H1 (cell line): ENCODE results near the gene RHBDL2. TPM values are rescaled to one million over a fixed set of nuclear protein-coding genes. Genes with fewer than 3 reads are reported as not detected.

Source experiments
- CTCF ChIA-PET: fragments of 300-600 bp; sonication (Branson Sonifier 250); formaldehyde crosslinking; loops from one replicate; lab custom pipeline; 2021; ENCODE audit not compliant: partially characterized antibody; lab: Charles Lee
- POLR2A ChIA-PET: fragments of 300-600 bp; sonication (Branson Sonifier 250); formaldehyde crosslinking; loops from one replicate; lab custom pipeline; 2021; ENCODE audit warnings: inconsistent platforms; ENCODE audit not compliant: partially characterized antibody; lab: Charles Lee
- DNase-seq, 2 experiments: peaks; one replicate each; pipeline versions ENCODE4 v3.0.0 to v3.0.0-alpha.2; 2010 to 2022; ENCODE audit warnings: low spot score in 2 of 2, low read depth in 1 of 2, mixed read lengths in 1 of 2
- FAIRE-seq: peaks from 2 replicates; lab custom pipeline; 2011; peaks lifted over from hg19 to GRCh38; lab: Jason Lieb, UNC
- H2AFZ ChIP-seq: 2 replicates; pipeline ENCODE4 v1.8.1; 2012; ENCODE audit warnings: low read length, inconsistent platforms
- H2AK5ac ChIP-seq: 2 replicates; pipeline ENCODE4 v1.6.1; 2013; ENCODE audit warnings: low read depth, low read length
- H2BK120ac ChIP-seq: replicated peaks from 2 replicates; pipeline ENCODE3; 2013; ENCODE audit warnings: low read depth, low read length, inconsistent platforms
- H2BK12ac ChIP-seq: 2 replicates; pipeline ENCODE4 v1.6.1; 2013; ENCODE audit warnings: low read depth, low read length
- H2BK15ac ChIP-seq: 2 replicates; pipeline ENCODE4 v1.6.1; 2013; ENCODE audit warnings: low read length
- H2BK20ac ChIP-seq: 2 replicates; pipeline ENCODE4 v1.6.1; 2013; ENCODE audit warnings: low read length
- H2BK5ac ChIP-seq: 2 replicates; pipeline ENCODE4 v1.6.1; 2013; ENCODE audit warnings: low read depth, low read length
- H3K14ac ChIP-seq: 2 replicates; pipeline ENCODE4 v1.6.1; 2013; ENCODE audit warnings: inconsistent platforms; ENCODE audit not compliant: insufficient read length
- H3K18ac ChIP-seq: 2 replicates; pipeline ENCODE4 v1.6.1; 2013; ENCODE audit warnings: low read length; ENCODE audit errors: extremely low read depth
- H3K23ac ChIP-seq: 2 replicates; pipeline ENCODE4 v1.6.1; 2013; ENCODE audit warnings: inconsistent platforms; ENCODE audit not compliant: insufficient read length
- H3K23me2 ChIP-seq: 2 replicates; pipeline ENCODE4 v1.6.1; 2013; ENCODE audit warnings: low read depth, low read length
- H3K27ac ChIP-seq: 2 replicates; pipeline ENCODE4 v1.6.1; 2011; ENCODE audit warnings: low read depth, low read length, inconsistent platforms
- H3K27me3 ChIP-seq, 4 experiments: replicated peaks in 1 of 4; 1 replicate in 1 of 4; 2 replicates in 3 of 4; pipeline versions ENCODE4 v1.6.1 to v1.8.1; 2011 to 2013; ENCODE audit warnings: low read length in 3 of 4, mild to moderate bottlenecking in 3 of 4, inconsistent platforms in 2 of 4, mixed read lengths in 2 of 4, moderate library complexity in 1 of 4; ENCODE audit not compliant: control insufficient read depth in 3 of 4, insufficient read depth in 3 of 4; ENCODE audit errors: extremely low read depth in 1 of 4
- H3K36me3 ChIP-seq, 4 experiments: 2 replicates each; pipeline versions ENCODE4 v1.6.1 to v1.8.1; 2011 to 2013; ENCODE audit warnings: mild to moderate bottlenecking in 4 of 4, low read length in 3 of 4, moderate library complexity in 2 of 4, control low read depth in 1 of 4, inconsistent platforms in 1 of 4; ENCODE audit not compliant: insufficient read depth in 4 of 4, control insufficient read depth in 2 of 4
- H3K4ac ChIP-seq: replicated peaks from 2 replicates; pipeline ENCODE3; 2013; ENCODE audit warnings: low read length, low read depth, mixed read lengths, inconsistent platforms; ENCODE audit not compliant: insufficient read length
- H3K4me1 ChIP-seq, 4 experiments: replicated peaks in 1 of 4; 1 replicate in 1 of 4; 2 replicates in 3 of 4; pipeline versions ENCODE4 v1.6.1 to v1.8.1; 2011 to 2013; ENCODE audit warnings: low read length in 3 of 4, inconsistent platforms in 2 of 4, mixed read lengths in 1 of 4; ENCODE audit not compliant: insufficient read depth in 4 of 4, control insufficient read depth in 3 of 4
- H3K4me2 ChIP-seq, 2 experiments: 2 replicates each; pipeline versions ENCODE4 v1.6.1 to v1.8.1; 2011 to 2013; ENCODE audit warnings: low read depth in 2 of 2, low read length in 2 of 2, control low read depth in 1 of 2, inconsistent platforms in 1 of 2, mild to moderate bottlenecking in 1 of 2; ENCODE audit not compliant: insufficient read depth in 1 of 2
- H3K4me3 ChIP-seq, 4 experiments: fragments of 200-600, 300-600 bp in 1 of 4; sonication (generic), shearing (Covaris generic), sonication (Bioruptor Twin) in 1 of 4; 2 replicates each; pipeline versions ENCODE4 v1.5.1 to v1.8.1; 2011 to 2016; ENCODE audit warnings: low read length in 4 of 4, low read depth in 3 of 4, control low read depth in 2 of 4, inconsistent platforms in 2 of 4, mild to moderate bottlenecking in 2 of 4, mixed read lengths in 1 of 4, moderate library complexity in 1 of 4; ENCODE audit not compliant: insufficient read depth in 2 of 4; ENCODE audit errors: extremely low read depth in 1 of 4
- H3K56ac ChIP-seq: replicated peaks from 2 replicates; pipeline ENCODE3; 2013; ENCODE audit warnings: low read depth, mild to moderate bottlenecking, mixed read lengths, low read length, inconsistent platforms; ENCODE audit not compliant: insufficient read length
- H3K79me1 ChIP-seq: 2 replicates; pipeline ENCODE4 v1.6.1; 2013; ENCODE audit warnings: low read depth, low read length, control low read depth
- H3K79me2 ChIP-seq, 2 experiments: 2 replicates each; pipeline versions ENCODE4 v1.6.1 to v1.8.1; 2012 to 2013; ENCODE audit warnings: low read length in 2 of 2, mild to moderate bottlenecking in 2 of 2, inconsistent platforms in 1 of 2; ENCODE audit not compliant: insufficient read depth in 2 of 2, control insufficient read depth in 1 of 2
- H3K9ac ChIP-seq, 4 experiments: replicated peaks in 1 of 4; 1 replicate in 1 of 4; 2 replicates in 3 of 4; pipeline versions ENCODE4 v1.6.1 to v1.8.1; 2011 to 2013; ENCODE audit warnings: low read depth in 3 of 4, low read length in 3 of 4, control low read depth in 2 of 4, mild to moderate bottlenecking in 2 of 4, moderate library complexity in 2 of 4, inconsistent platforms in 1 of 4; ENCODE audit errors: extremely low read depth in 1 of 4
- H3K9me3 ChIP-seq, 2 experiments: 2 replicates each; pipeline versions ENCODE4 v1.6.1 to v1.8.1; 2012 to 2013; ENCODE audit warnings: mild to moderate bottlenecking in 2 of 2, moderate library complexity in 2 of 2, control low read depth in 1 of 2, inconsistent platforms in 1 of 2, low read depth in 1 of 2, low read length in 1 of 2, mixed read lengths in 1 of 2; ENCODE audit not compliant: insufficient read depth in 2 of 2
- H4K20me1 ChIP-seq, 2 experiments: replicated peaks in 1 of 2; 2 replicates each; pipeline versions ENCODE3 to v1.8.1; 2011 to 2013; ENCODE audit warnings: inconsistent platforms in 2 of 2, low read length in 2 of 2, mild to moderate bottlenecking in 1 of 2; ENCODE audit not compliant: insufficient read depth in 2 of 2, control insufficient read depth in 1 of 2
- H4K5ac ChIP-seq: 2 replicates; pipeline ENCODE4 v1.6.1; 2013; ENCODE audit warnings: low read length, low read depth, mixed read lengths, inconsistent platforms; ENCODE audit not compliant: insufficient read length
- H4K8ac ChIP-seq: 2 replicates; pipeline ENCODE4 v1.8.0; 2013; ENCODE audit warnings: mild to moderate bottlenecking, moderate library complexity, low read length, inconsistent platforms; ENCODE audit not compliant: insufficient read depth; ENCODE audit errors: extremely low read depth
- H4K91ac ChIP-seq: replicated peaks from 2 replicates; pipeline ENCODE3; 2013; ENCODE audit warnings: low read length, mixed read lengths, inconsistent platforms; ENCODE audit not compliant: insufficient read length
- BCL11A ChIP-seq, 2 experiments: IDR thresholded peaks; one replicate each; pipeline ENCODE4 v1.6.1; 2011; ENCODE audit warnings: low read depth in 2 of 2, low read length in 2 of 2, mild to moderate bottlenecking in 2 of 2
- CHD1 ChIP-seq: IDR thresholded peaks from 2 replicates; pipeline ENCODE4 v1.6.1; 2012; ENCODE audit warnings: low read depth, low read length, improper control_type of control experiment
- GTF2F1 ChIP-seq: IDR thresholded peaks from 2 replicates; pipeline ENCODE4 v1.6.1; 2012; ENCODE audit warnings: low read depth, low read length, improper control_type of control experiment, borderline replicate concordance
- JUN ChIP-seq: IDR thresholded peaks from 2 replicates; pipeline ENCODE4 v1.6.1; 2011; ENCODE audit warnings: low read depth, mild to moderate bottlenecking, improper control_type of control experiment, low read length
- NRF1 ChIP-seq: IDR thresholded peaks from 2 replicates; pipeline ENCODE4 v1.6.1; 2011; ENCODE audit warnings: mild to moderate bottlenecking, low read depth, low read length, improper control_type of control experiment
- POLR2A ChIP-seq, 2 experiments: IDR thresholded peaks; 1 replicate in 1 of 2; 2 replicates in 1 of 2; pipeline ENCODE4 v1.6.1; 2011; ENCODE audit warnings: low read depth in 2 of 2, low read length in 2 of 2, mild to moderate bottlenecking in 2 of 2; ENCODE audit errors: control extremely low read depth in 1 of 2
- RBBP5 ChIP-seq: IDR thresholded peaks from 2 replicates; pipeline ENCODE4 v1.7.1; 2012; ENCODE audit warnings: low read depth, mild to moderate bottlenecking, inconsistent platforms, low read length, moderate library complexity, borderline replicate concordance
- RNF2 ChIP-seq: fragments of 200-900, 300-1000 bp; sonication (generic); IDR thresholded peaks from 2 replicates; pipeline ENCODE4 v1.7.1; 2016; ENCODE audit warnings: borderline replicate concordance, low read depth, mild to moderate bottlenecking, antibody characterized with exemption, low read length; ENCODE audit not compliant: poor library complexity, severe bottlenecking; ENCODE audit errors: missing control alignments
- SIN3A ChIP-seq, 2 experiments: IDR thresholded peaks in 1 of 2; conservative IDR thresholded peaks in 1 of 2; 2 replicates each; pipeline ENCODE4 v1.6.1; 2011 to 2012; ENCODE audit warnings: low read length in 2 of 2, improper control_type of control experiment in 1 of 2, low read depth in 1 of 2, mild to moderate bottlenecking in 1 of 2
- SP2 ChIP-seq: IDR thresholded peaks from 2 replicates; pipeline ENCODE4 v1.6.1; 2012; ENCODE audit warnings: mild to moderate bottlenecking, low read length, inconsistent platforms
- TBP ChIP-seq: IDR thresholded peaks from 2 replicates; pipeline ENCODE4 v1.6.1; 2011; ENCODE audit warnings: low read depth, low read length, improper control_type of control experiment
- WGBS, 2 experiments: shearing (Covaris generic) in 1 of 2; methylation state at CpG; one replicate each; pipeline versions ENCODE4 v1.1.6 to v1.1.7; 2013 to 2015; ENCODE audit warnings: low lambda C conversion rate in 2 of 2, mixed read lengths in 2 of 2, inconsistent platforms in 1 of 2, low coverage in 1 of 2, missing lambda C conversion rate in 1 of 2; ENCODE audit not compliant: insufficient replicate concordance in 2 of 2, insufficient coverage in 1 of 2, insufficient read length in 1 of 2; ENCODE audit errors: extremely low coverage in 1 of 2, missing lambda C conversion rate in 1 of 2; 5-methylcytosine and 5-hydroxymethylcytosine counted together
- polyA plus RNA-seq, 7 experiments: library from polyadenylated mRNA; depleted of rRNA in 3 of 7; stranded (reverse) in 5 of 7; unstranded in 2 of 7; fragments of >200 nt in 5 of 7; fragments of 200-250 nt in 2 of 7; gene quantifications; 1 replicate in 5 of 7; 2 replicates in 1 of 7; 4 replicates in 1 of 7; pipeline versions ENCODE4 v1.2.1 to v1.2.3, GENCODE V29; 2011 to 2013; ENCODE audit warnings: missing spikeins in 2 of 7, mixed read lengths in 2 of 7
- total RNA-seq: library from RNA; stranded (reverse); fragmentation: NEBNext Ultra II Directional; extraction: Animal tissue kit (Norgen Biotek cat#: 25700); gene quantifications from 2 replicates; pipeline ENCODE4 v1.2.1, GENCODE V29; 2021

Gene RHBDL2
- total and polyA plus RNA-seq, 2 of the 8 experiments (the other 6 are each of a cell fraction or from before 2014, with no cell fraction given): 0.42 to 0.84 TPM

DNA sequence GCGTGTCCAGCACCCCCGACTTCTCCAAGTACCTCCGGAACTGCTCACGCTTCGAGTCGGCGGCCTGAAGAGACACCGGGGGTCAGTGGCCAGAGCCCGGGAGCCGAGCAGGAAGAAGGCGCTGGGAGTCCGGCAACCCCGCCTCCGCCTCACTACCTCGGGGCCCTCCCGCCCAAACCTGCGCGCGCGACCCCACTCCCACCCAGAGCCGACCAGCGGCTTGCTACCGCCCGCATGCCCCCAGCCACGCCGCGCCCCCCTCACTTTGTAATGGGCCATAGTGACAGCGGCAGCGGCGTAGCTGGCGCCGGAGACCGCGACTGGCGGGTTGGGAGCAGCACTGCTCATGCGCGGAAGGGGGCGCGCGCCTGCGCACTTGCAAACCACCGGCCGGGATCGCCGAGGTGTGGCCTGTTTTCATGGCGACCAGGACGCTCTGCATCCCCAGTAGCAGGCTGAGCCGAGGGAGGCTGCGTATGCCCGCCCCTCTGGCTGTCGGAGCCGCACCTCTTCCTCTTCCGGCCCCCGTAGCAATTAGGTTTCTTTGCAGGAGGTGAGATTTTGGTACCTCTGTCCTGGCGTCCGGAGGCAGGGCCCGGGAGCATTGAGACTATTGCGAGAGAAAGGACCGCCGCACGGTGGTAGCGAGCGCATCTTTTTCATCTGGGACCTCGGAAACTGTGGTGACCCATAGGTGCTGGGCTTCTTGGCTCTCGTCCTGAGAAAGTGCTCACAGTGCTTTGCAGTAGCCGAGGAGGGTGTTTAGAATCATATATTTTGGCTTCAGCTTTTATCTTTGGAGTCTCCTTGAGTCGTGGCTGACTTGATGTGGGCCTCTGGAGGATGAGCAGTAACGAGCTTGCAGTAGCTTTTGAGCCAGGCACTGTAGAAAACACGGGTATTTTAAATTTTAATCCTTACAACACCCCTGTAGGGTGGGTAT, 68.3 kb downstream of the RHBDL2 start, which contains the start of gene MYCBP:
TSS of gene MYCBP (minus strand) at position 322 of the 943 bp plus-strand sequence. CDS start at position 279, 43 bp downstream.
- no peak within 1 kb of the TSS for H3K27ac ChIP-seq
- FAIRE-seq (no peak), DNase-seq (peak; percentile 96 to 99)
- TF ChIP-seq CHD1 (no peak), SIN3A (conservative IDR thresholded peaks at IDR 0.05 in 1 of 2, IDR thresholded peaks at IDR 0.05 in 1 of 2; ENCODE audit: low read depth in 1 of 2, low read length in 2 of 2) (peak; percentile 91 to 96; a peak in 1 of 4 replicates), TBP (peak; percentile 61), JUN (no peak), RNF2 (no peak), SP2 (no peak), NRF1 (peak; percentile 85), GTF2F1 (no peak), BCL11A (IDR thresholded peaks at IDR 0.05; ENCODE audit: low read depth in 2 of 2, low read length in 2 of 2) (no peak), RBBP5 (0 out of 2 replicates have a peak, but pooled peaks have one; percentile 43), POLR2A (IDR thresholded peaks at IDR 0.05; ENCODE audit: control extremely low read depth in 1 of 2, low read depth in 2 of 2, low read length in 2 of 2) (no peak)

More for the DNA sequence above, 68.3 kb downstream of the RHBDL2 start, which contains the start of gene MYCBP:
- ChIA-PET CTCF (interaction anchor here (1.1 to 1.3 kb wide), 4 partner anchors 8 to 212 kb away, joined by 3 to 5 read pairs (median 4); partner anchors contain the start of gene GJA9), POLR2A (interaction anchor here (0.8 to 1.9 kb wide), 7 partner anchors 13 to 153 kb away, joined by 3 to 6 read pairs (median 4); partner anchors contain the start of gene NDUFS5)
- Histone ChIP-seq H3K36me3 (no peaks in the 10 kb centered on the region), H3K56ac (no peak within 1 kb of the TSS), H3K14ac (no peak within 1 kb of the TSS), H4K8ac (0 out of 2 replicates have a peak within 1 kb of the TSS, but pooled peaks have one; percentile 57), H2AFZ (peak within 1 kb of the TSS; percentile 54), H2BK15ac (no peak within 1 kb of the TSS), H3K23me2 (peaks cover 6% of the 10 kb centered on the region; the same call in 1 of the 2 replicates), H3K79me2 (no peaks in the 10 kb centered on the region; a peak in 1 of 4 replicates), H2BK20ac (no peak within 1 kb of the TSS), H3K9me3 (no peaks in the 10 kb centered on the region), H4K5ac (no peak within 1 kb of the TSS), H4K91ac (peak within 1 kb of the TSS; percentile 2), H2BK5ac (no peak within 1 kb of the TSS), H3K4me2 (peak within 1 kb of the TSS; percentile 71 to 82), H2AK5ac (no peak within 1 kb of the TSS; the same call in 1 of the 2 replicates), H3K23ac (no peak within 1 kb of the TSS), H3K18ac (no peak within 1 kb of the TSS), H3K4ac (no peak within 1 kb of the TSS), H3K4me1 (peaks cover 0 to 3% (median under 1%) of the 10 kb centered on the region in 4 experiments; a peak in 3 of 7 replicates), H3K79me1 (no peaks in the 10 kb centered on the region), H2BK12ac (no peak within 1 kb of the TSS), H2BK120ac (no peak within 1 kb of the TSS), H3K9ac (peak within 1 kb of the TSS; percentile 15 to 65 (median 53); a peak in 6 of 7 replicates), H3K4me3 (peak within 1 kb of the TSS; percentile 68 to 78 (median 72)), H4K20me1 (no peaks in the 10 kb centered on the region), H3K27me3 (no peaks in the 10 kb centered on the region)
- 3% methylated on average over 56 of the region's 69 CpGs; no CpG with 5 or more reads in 1 of the 2 experiments for WGBS, 2 experiments
